ENCODE results near the gene RHEX. TPM values are rescaled to one million over a fixed set of nuclear protein-coding genes. Genes with fewer than 3 reads are reported as not detected.
"Not testable (repeated sequence)": the region's sequence is repeated elsewhere in the genome, so short reads cannot be mapped to it uniquely, and the experiment has no call there.

Gene RHEX
- total and polyA plus RNA-seq, 4 donors, result 0.57 to 7.4 (median 1.2) TPM

GRCh38 chr1:206050655-206051235 lies 2.2 kb upstream of the RHEX start:
- peak; percentile 53 for ATAC-seq (ENCODE audit: insufficient read depth, low FRiP score)

DNA sequence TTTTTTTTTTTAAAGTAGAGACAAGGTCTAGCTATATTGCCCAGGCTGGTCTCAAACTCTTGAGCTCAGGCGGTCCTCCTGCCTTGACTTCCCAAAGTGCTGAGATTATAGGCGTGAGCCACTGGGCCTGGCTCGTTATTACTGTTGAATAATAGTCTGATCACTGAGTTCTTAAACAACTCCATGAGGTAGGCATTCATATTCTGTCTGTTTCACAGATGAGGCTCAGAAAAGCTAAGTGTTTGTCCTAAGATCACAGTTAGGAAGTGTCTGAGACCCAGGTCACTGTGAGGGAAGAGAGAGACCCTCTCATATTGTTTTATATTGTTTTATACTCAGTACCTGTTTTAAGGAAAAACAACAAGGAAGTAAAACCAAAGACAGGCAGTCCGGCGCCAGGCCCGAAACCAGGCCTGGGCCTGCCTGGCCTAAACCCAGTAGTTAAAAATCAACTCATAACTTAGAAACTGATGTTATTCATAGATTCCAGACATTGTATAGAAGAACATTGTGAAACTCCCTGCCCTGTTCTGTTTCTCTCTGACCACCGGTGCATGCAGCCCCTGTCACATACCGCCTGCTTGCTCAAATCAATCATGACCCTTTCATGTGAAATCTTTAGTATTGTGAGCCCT lies 625 bp upstream of the RHEX start:
- not testable (repeated sequence) for ATAC-seq (ENCODE audit: insufficient read depth, low FRiP score); H3K4me3 ChIP-seq; H3K9me3 ChIP-seq (ENCODE audit: control insufficient read depth in 4 of 4, insufficient read depth in 3 of 4, low read length in 3 of 4); H3K36me3 ChIP-seq (ENCODE audit: control insufficient read depth in 4 of 4, insufficient read depth in 4 of 4, low read length in 4 of 4); H3K27ac ChIP-seq (ENCODE audit: low read depth in 1 of 2, low read length in 1 of 2); H3K4me1 ChIP-seq (ENCODE audit: control insufficient read depth in 5 of 5, insufficient read depth in 5 of 5, low read length in 5 of 5); H3K27me3 ChIP-seq (ENCODE audit: control insufficient read depth in 3 of 3, insufficient read depth in 3 of 3, low read length in 2 of 3); DNase-seq; H3K9ac ChIP-seq (ENCODE audit: insufficient read depth in 1 of 2, low read length in 2 of 2)
- 94 to 97% methylated on average over 3 to 6 of the region's 8 CpGs for WGBS, 2 donors

More at GRCh38 chr1:206050655-206051235, 2.2 kb upstream of the RHEX start:
- no peaks in the 10 kb centered on the region for H3K4me1 ChIP-seq (ENCODE audit: control insufficient read depth in 5 of 5, insufficient read depth in 5 of 5, low read length in 5 of 5)
- no peak overlapping the region for H3K9ac ChIP-seq (ENCODE audit: insufficient read depth in 1 of 2, low read length in 2 of 2)
- H3K36me3 ChIP-seq (ENCODE audit: control insufficient read depth in 4 of 4, insufficient read depth in 4 of 4, low read length in 4 of 4), result no peaks in the 10 kb centered on the region
- DNase-seq, result peak in 1 of 3 donors; percentile 5
- peaks cover 0 to 2% (median 0%) of the 10 kb centered on the region in 3 donors for H3K27me3 ChIP-seq (ENCODE audit: control insufficient read depth in 3 of 3, insufficient read depth in 3 of 3, low read length in 2 of 3)
- H3K4me3 ChIP-seq, result no peak overlapping the region
- TF ChIP-seq CTCF (IDR thresholded peaks at IDR 0.05; ENCODE audit: control extremely low read depth, extremely low read depth), result no peak
- 33 to 54% methylated on average over 6 of the region's 6 CpGs for WGBS, 2 donors
- H3K9me3 ChIP-seq (ENCODE audit: control insufficient read depth in 4 of 4, insufficient read depth in 3 of 4, low read length in 3 of 4), result no peaks in the 10 kb centered on the region
- no peak overlapping the region for H3K27ac ChIP-seq (ENCODE audit: low read depth in 1 of 2, low read length in 1 of 2)

GRCh38 chr1:206053616-206054015 lies 643 bp downstream of the RHEX start:
- H3K27me3 ChIP-seq (ENCODE audit: control insufficient read depth in 3 of 3, insufficient read depth in 3 of 3, low read length in 2 of 3); H3K4me3 ChIP-seq; ATAC-seq (ENCODE audit: insufficient read depth, low FRiP score); H3K4me1 ChIP-seq (ENCODE audit: control insufficient read depth in 5 of 5, insufficient read depth in 5 of 5, low read length in 5 of 5); H3K36me3 ChIP-seq (ENCODE audit: control insufficient read depth in 4 of 4, insufficient read depth in 4 of 4, low read length in 4 of 4); H3K27ac ChIP-seq (ENCODE audit: low read depth in 1 of 2, low read length in 1 of 2); H3K9ac ChIP-seq (ENCODE audit: insufficient read depth in 1 of 2, low read length in 2 of 2); DNase-seq; H3K9me3 ChIP-seq (ENCODE audit: control insufficient read depth in 4 of 4, insufficient read depth in 3 of 4, low read length in 3 of 4): not testable (repeated sequence)
- 95 to 96% methylated on average over 4 of the region's 4 CpGs for WGBS, 2 donors

- not testable (repeated sequence) for H3K4me3 ChIP-seq; H3K27ac ChIP-seq (ENCODE audit: low read depth in 1 of 2, low read length in 1 of 2); H3K9ac ChIP-seq (ENCODE audit: insufficient read depth in 1 of 2, low read length in 2 of 2); H3K9me3 ChIP-seq (ENCODE audit: control insufficient read depth in 4 of 4, insufficient read depth in 3 of 4, low read length in 3 of 4); H3K27me3 ChIP-seq (ENCODE audit: control insufficient read depth in 3 of 3, insufficient read depth in 3 of 3, low read length in 2 of 3); ATAC-seq (ENCODE audit: insufficient read depth, low FRiP score); DNase-seq; H3K4me1 ChIP-seq (ENCODE audit: control insufficient read depth in 5 of 5, insufficient read depth in 5 of 5, low read length in 5 of 5); H3K36me3 ChIP-seq (ENCODE audit: control insufficient read depth in 4 of 4, insufficient read depth in 4 of 4, low read length in 4 of 4)
- WGBS, 2 donors, result 92 to 98% methylated on average over 12 of the region's 12 CpGs
Observed at GRCh38 chr1:206055069-206055625, 2.2 kb downstream of the RHEX start.

DNA sequence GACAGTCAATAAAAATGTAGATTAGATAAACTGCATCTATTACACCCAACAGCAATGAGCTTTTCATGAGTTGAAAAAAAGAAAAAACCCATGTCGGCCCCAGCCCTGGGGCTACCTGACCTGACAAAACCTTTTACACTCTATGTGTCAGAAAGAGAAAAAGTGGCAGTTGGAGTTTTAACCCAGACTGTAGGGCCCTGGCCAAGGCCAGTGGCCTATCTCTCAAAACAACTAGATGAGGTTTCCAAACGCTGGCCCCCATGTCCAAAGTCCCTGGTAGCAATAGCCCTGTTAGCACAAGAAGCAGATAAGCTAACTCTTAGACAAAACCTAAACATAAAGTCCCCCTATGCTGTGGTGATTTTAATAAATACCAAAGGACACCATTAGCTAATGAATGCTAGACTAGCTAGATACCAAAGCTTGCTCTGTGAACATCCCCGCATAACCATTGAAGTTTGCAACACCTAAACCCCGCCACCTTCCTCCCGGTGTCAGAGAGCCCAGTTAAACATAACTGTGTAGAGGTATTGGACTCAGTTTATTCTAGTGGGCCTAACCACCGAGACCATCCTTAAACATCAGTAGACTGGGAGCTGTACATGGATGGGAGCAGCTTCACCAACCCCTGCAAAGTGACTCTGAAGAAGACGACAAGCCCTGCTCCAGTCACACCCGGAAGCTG lies 2.8 kb downstream of the RHEX start:
- WGBS, 2 donors, result 90 to 96% methylated on average over 8 of the region's 8 CpGs
- not testable (repeated sequence) for H3K27me3 ChIP-seq (ENCODE audit: control insufficient read depth in 3 of 3, insufficient read depth in 3 of 3, low read length in 2 of 3); H3K9ac ChIP-seq (ENCODE audit: insufficient read depth in 1 of 2, low read length in 2 of 2); H3K4me1 ChIP-seq (ENCODE audit: control insufficient read depth in 5 of 5, insufficient read depth in 5 of 5, low read length in 5 of 5); H3K9me3 ChIP-seq (ENCODE audit: control insufficient read depth in 4 of 4, insufficient read depth in 3 of 4, low read length in 3 of 4); H3K27ac ChIP-seq (ENCODE audit: low read depth in 1 of 2, low read length in 1 of 2); DNase-seq; H3K36me3 ChIP-seq (ENCODE audit: control insufficient read depth in 4 of 4, insufficient read depth in 4 of 4, low read length in 4 of 4); H3K4me3 ChIP-seq; ATAC-seq (ENCODE audit: insufficient read depth, low FRiP score)

GRCh38 chr1:206058289-206058926 lies 5.4 kb downstream of the RHEX start:
- not testable (repeated sequence) for H3K4me1 ChIP-seq (ENCODE audit: control insufficient read depth in 5 of 5, insufficient read depth in 5 of 5, low read length in 5 of 5); H3K27ac ChIP-seq (ENCODE audit: low read depth in 1 of 2, low read length in 1 of 2); H3K4me3 ChIP-seq; DNase-seq; H3K9me3 ChIP-seq (ENCODE audit: control insufficient read depth in 4 of 4, insufficient read depth in 3 of 4, low read length in 3 of 4); ATAC-seq (ENCODE audit: insufficient read depth, low FRiP score); H3K27me3 ChIP-seq (ENCODE audit: control insufficient read depth in 3 of 3, insufficient read depth in 3 of 3, low read length in 2 of 3); H3K9ac ChIP-seq (ENCODE audit: insufficient read depth in 1 of 2, low read length in 2 of 2); H3K36me3 ChIP-seq (ENCODE audit: control insufficient read depth in 4 of 4, insufficient read depth in 4 of 4, low read length in 4 of 4)
- WGBS, 2 donors, result 93 to 99% methylated on average over 4 to 7 of the region's 9 CpGs

Data from lung (tissue), 12 donors.